Panc1 (cell line): ENCODE measurements around the gene ADARB2. TPM values are rescaled to one million over a fixed set of nuclear protein-coding genes. Genes with fewer than 3 reads are reported as not detected.

Experiments
- ATAC-seq: fragments of 200-7000 bp; cut with Tn5 transposase; 2 replicates; pipeline ENCODE4 v1.9.1; 2020; ENCODE audit warnings: mild to moderate bottlenecking, moderate library complexity
- BruUV-seq: library from RNA; stranded (reverse); fragments of 400-500 nt; replicated peaks from 2 replicates; lab custom pipeline; 2021; lab: Mats Ljungman, UMichigan
- CTCF ChIA-PET: fragments of 300-600 bp; sonication (Branson Sonifier 250); formaldehyde crosslinking; loops from one replicate; lab custom pipeline; 2022; ENCODE audit warnings: antibody characterized with exemption; lab: Charles Lee
- POLR2A ChIA-PET: fragments of 300-600 bp; sonication (Branson Sonifier 250); formaldehyde crosslinking; loops from one replicate; lab custom pipeline; 2022; ENCODE audit warnings: antibody characterized with exemption; lab: Charles Lee
- DNase-seq: peaks from one replicate; pipeline ENCODE4 v3.0.0-alpha.2; 2010; ENCODE audit warnings: low read depth, low spot score
- H3K27ac ChIP-seq: 2 replicates; pipeline ENCODE4 v1.5.1; 2011; ENCODE audit warnings: mild to moderate bottlenecking, low read length, inconsistent platforms
- H3K27me3 ChIP-seq: fragments of 200-500 bp; sonication (Bioruptor generic); 2 replicates; pipeline ENCODE4 v1.6.0; 2014; ENCODE audit warnings: low read length, inconsistent platforms; ENCODE audit not compliant: control insufficient read depth, insufficient read depth
- H3K36me3 ChIP-seq: fragments of 200-500 bp; sonication (Bioruptor generic); 2 replicates; pipeline ENCODE4 v1.5.1; 2014; ENCODE audit warnings: inconsistent platforms, mild to moderate bottlenecking, low read length, moderate library complexity; ENCODE audit not compliant: control insufficient read depth, insufficient read depth
- H3K4me1 ChIP-seq: 2 replicates; pipeline ENCODE4 v1.5.1; 2011; ENCODE audit warnings: inconsistent platforms, mild to moderate bottlenecking, low read length, moderate library complexity; ENCODE audit not compliant: control insufficient read depth, insufficient read depth
- H3K4me3 ChIP-seq, 2 experiments: 2 replicates each; pipeline ENCODE4 v1.5.1; 2011 to 2012; ENCODE audit warnings: low read depth in 2 of 2, low read length in 2 of 2, mild to moderate bottlenecking in 2 of 2, inconsistent platforms in 1 of 2, moderate library complexity in 1 of 2
- H3K9me3 ChIP-seq: fragments of 200-500 bp; sonication (Bioruptor generic); 2 replicates; pipeline ENCODE4 v1.5.1; 2014; ENCODE audit warnings: low read depth, mild to moderate bottlenecking, inconsistent platforms, low read length, moderate library complexity; ENCODE audit not compliant: control insufficient read depth, insufficient read depth
- CTCF ChIP-seq: fragments of 450-650 bp; IDR thresholded peaks from 2 replicates; pipeline ENCODE4 v1.5.1; 2017; ENCODE audit warnings: mild to moderate bottlenecking
- POLR2AphosphoS5 ChIP-seq: IDR thresholded peaks from 2 replicates; pipeline ENCODE4 v1.6.1; 2012; ENCODE audit warnings: mild to moderate bottlenecking, low read depth, low read length, moderate library complexity
- REST ChIP-seq, 2 experiments: IDR thresholded peaks; 2 replicates each; pipeline ENCODE4 v1.6.1; 2011 to 2012; ENCODE audit warnings: low read depth in 2 of 2, control low read depth in 1 of 2, low read length in 1 of 2, mild to moderate bottlenecking in 1 of 2, moderate library complexity in 1 of 2; ENCODE audit not compliant: insufficient read depth in 1 of 2
- SIN3A ChIP-seq: IDR thresholded peaks from 2 replicates; pipeline ENCODE4 v1.6.1; 2012; ENCODE audit warnings: low read depth, mild to moderate bottlenecking, low read length, moderate library complexity, borderline replicate concordance; ENCODE audit not compliant: insufficient read depth
- TCF7L2 ChIP-seq: IDR thresholded peaks from 2 replicates; pipeline ENCODE4 v1.6.1; 2011; ENCODE audit warnings: mild to moderate bottlenecking, low read depth, low read length, inconsistent platforms
- in situ Hi-C: cut with HindIII; loops from 2 replicates; pipeline ENCODE4 v1.10.0; 2016; ENCODE audit warnings: low sequenced_read_pairs, low pct_unique_long_range_greater_than_20kb
- intact Hi-C: fragments of 100-400 bp; cut with micrococcal nuclease; formaldehyde crosslinking; loops from one replicate; pipeline ENCODE4 v1.10.0; 2022; ENCODE audit not compliant: unreplicated experiment
- total RNA-seq: library from RNA; stranded (reverse); gene quantifications from one replicate; pipeline ENCODE4 v1.2.1, GENCODE V29; 2021; ENCODE audit not compliant: unreplicated experiment

ADARB2 gene
- total RNA-seq, 1 experiment from 2014 or later = 0.31 TPM

- BruUV-seq = no TSS peak
- no peaks in the 10 kb centered on the region for H3K36me3 ChIP-seq
- TF ChIP-seq SIN3A (no peak), CTCF (no peak), TCF7L2 (no peak), POLR2AphosphoS5 (no peak), REST (IDR thresholded peaks at IDR 0.05; ENCODE audit: insufficient read depth in 1 of 2, low read depth in 2 of 2, low read length in 1 of 2) (no peak)
- intact Hi-C loops = no loop called here
- no peak for ATAC-seq
- H3K4me3 ChIP-seq = no peak overlapping the region
- in situ Hi-C loops = no loop called here
- no peaks in the 10 kb centered on the region; the same call in 1 of the 2 replicates for H3K4me1 ChIP-seq
- H3K27me3 ChIP-seq = peaks cover 3% of the 10 kb centered on the region; the same call in 1 of the 2 replicates
- POLR2A ChIA-PET = no interaction called here
- CTCF ChIA-PET = no interaction called here
- no peaks in the 10 kb centered on the region for H3K9me3 ChIP-seq
- no peak overlapping the region for H3K27ac ChIP-seq
- no peak for DNase-seq
These were observed 282.9 kb downstream of the ADARB2 start for GRCh38 chr10:1454428-1454827.

GRCh38 chr10:1452777-1453176 is 284.5 kb downstream of the ADARB2 start:
- H3K4me3 ChIP-seq = no peak overlapping the region
- no peaks in the 10 kb centered on the region for H3K9me3 ChIP-seq
- DNase-seq (no peak), ATAC-seq (no peak)
- no peaks in the 10 kb centered on the region for H3K36me3 ChIP-seq
- no peaks in the 10 kb centered on the region; the same call in 1 of the 2 replicates for H3K4me1 ChIP-seq
- H3K27me3 ChIP-seq = peaks cover 3% of the 10 kb centered on the region; the same call in 1 of the 2 replicates
- POLR2A ChIA-PET = no interaction called here
- H3K27ac ChIP-seq = no peak overlapping the region
- intact Hi-C loops (no loop called here), in situ Hi-C loops (no loop called here)
- BruUV-seq = no TSS peak
- TF ChIP-seq CTCF (no peak), POLR2AphosphoS5 (no peak), REST (IDR thresholded peaks at IDR 0.05; ENCODE audit: insufficient read depth in 1 of 2, low read depth in 2 of 2, low read length in 1 of 2) (no peak), SIN3A (no peak), TCF7L2 (no peak)
- CTCF ChIA-PET = no interaction called here
